Stimulated activated CD4-positive, alpha-beta T cell treated with anti-CD3 and anti-CD28 coated beads, TNF-alpha, amount 100 ng/mL, for 24 hours (primary cell): ENCODE data around the gene JMJD1C.
"Not testable (repeated sequence)": the region's sequence is repeated elsewhere in the genome, so short reads cannot be mapped to it uniquely, and the experiment has no call there.

ENCODE experiments used
- DNase-seq, 3 experiments: peaks; one replicate each; pipeline ENCODE4 v3.0.0-alpha.2; 2020; ENCODE audit warnings: low read depth in 3 of 3

The JMJD1C gene, protein sequence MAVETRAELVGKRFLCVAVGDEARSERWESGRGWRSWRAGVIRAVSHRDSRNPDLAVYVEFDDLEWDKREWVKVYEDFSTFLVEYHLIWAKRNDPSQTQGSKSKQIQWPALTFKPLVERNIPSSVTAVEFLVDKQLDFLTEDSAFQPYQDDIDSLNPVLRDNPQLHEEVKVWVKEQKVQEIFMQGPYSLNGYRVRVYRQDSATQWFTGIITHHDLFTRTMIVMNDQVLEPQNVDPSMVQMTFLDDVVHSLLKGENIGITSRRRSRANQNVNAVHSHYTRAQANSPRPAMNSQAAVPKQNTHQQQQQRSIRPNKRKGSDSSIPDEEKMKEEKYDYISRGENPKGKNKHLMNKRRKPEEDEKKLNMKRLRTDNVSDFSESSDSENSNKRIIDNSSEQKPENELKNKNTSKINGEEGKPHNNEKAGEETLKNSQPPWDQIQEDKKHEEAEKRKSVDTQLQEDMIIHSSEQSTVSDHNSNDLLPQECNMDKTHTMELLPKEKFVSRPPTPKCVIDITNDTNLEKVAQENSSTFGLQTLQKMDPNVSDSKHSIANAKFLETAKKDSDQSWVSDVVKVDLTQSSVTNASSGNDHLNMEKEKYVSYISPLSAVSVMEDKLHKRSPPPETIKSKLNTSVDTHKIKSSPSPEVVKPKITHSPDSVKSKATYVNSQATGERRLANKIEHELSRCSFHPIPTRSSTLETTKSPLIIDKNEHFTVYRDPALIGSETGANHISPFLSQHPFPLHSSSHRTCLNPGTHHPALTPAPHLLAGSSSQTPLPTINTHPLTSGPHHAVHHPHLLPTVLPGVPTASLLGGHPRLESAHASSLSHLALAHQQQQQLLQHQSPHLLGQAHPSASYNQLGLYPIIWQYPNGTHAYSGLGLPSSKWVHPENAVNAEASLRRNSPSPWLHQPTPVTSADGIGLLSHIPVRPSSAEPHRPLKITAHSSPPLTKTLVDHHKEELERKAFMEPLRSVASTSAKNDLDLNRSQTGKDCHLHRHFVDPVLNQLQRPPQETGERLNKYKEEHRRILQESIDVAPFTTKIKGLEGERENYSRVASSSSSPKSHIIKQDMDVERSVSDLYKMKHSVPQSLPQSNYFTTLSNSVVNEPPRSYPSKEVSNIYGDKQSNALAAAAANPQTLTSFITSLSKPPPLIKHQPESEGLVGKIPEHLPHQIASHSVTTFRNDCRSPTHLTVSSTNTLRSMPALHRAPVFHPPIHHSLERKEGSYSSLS (N-terminal part only)

GRCh38 chr10:63465293-63466143, at the start of gene JMJD1C:
Gene JMJD1C, minus strand, starts transcription at chr10:63465977. Its CDS starts 315 bp downstream, at chr10:63465662.
- peak; percentile 14 to 58 (median 27) for DNase-seq

GRCh38 chr10:63515002-63515763, 49.4 kb upstream of the JMJD1C start:
- DNase-seq, result no peak

DNA sequence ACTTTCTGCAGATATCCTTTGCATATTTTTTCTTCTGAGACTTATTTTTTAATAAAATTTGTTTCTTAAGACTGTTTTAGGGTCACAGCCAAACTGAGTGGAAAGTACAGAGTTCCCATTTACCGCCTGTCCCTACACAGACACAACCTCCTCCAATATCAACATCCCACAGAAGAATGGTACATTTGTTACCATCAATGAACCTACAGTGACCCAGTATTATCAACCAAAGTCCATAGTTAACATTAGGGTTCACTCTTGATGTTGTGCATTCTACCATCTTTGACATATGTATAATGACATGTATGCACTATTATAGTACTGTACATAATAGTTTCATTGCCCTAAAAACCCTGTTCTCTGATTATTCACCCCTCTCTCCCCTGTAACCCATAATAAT, 40.8 kb upstream of the JMJD1C start:
- no peak for DNase-seq

- no peak for DNase-seq
These were observed 39.8 kb upstream of the JMJD1C start for GRCh38 chr10:63505562-63505961.

DNA sequence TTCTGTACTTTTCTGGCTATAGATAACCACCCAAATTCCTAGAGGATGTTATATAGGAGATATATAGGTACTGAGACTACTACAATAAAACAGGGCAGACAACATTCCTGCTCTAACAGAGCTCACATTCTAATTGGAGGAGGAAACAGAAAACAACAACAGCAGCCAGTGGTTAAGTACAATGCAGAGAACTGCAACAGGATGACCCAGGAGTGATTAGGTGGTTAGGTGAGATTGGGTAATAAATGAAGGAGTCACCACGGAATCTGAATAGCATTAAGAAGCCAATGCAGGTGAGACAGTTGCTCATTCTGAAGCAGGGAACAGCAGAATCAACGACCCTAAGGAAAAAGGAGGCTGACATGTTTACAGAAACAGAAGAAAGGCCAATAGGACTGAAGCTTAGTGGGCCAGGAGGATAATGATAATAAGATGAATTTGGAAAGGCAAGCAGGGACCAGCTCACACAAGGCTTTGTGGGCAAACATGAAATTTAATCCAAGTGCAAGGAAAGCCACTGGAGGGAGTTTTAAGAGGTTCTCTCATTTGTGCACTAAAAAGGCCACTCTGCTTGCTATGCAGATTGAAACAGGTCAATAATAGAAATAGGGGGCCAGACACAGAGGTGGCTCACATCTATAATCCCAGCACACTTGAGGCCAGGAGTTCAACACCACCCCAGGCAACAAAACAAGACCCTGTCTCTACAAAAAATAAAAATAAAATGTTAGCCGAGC, 38.5 kb upstream of the JMJD1C start:
- DNase-seq, result no peak

- DNase-seq, result no peak
These were observed 37.6 kb upstream of the JMJD1C start for GRCh38 chr10:63503395-63503794.

- no peak for DNase-seq
These were observed 37.1 kb upstream of the JMJD1C start for GRCh38 chr10:63502832-63503231.

GRCh38 chr10:63501954-63502353, 36.2 kb upstream of the JMJD1C start:
- DNase-seq, result no peak

- DNase-seq, result not testable (repeated sequence)
These were observed 34.8 kb upstream of the JMJD1C start for GRCh38 chr10:63500551-63500950.

DNA sequence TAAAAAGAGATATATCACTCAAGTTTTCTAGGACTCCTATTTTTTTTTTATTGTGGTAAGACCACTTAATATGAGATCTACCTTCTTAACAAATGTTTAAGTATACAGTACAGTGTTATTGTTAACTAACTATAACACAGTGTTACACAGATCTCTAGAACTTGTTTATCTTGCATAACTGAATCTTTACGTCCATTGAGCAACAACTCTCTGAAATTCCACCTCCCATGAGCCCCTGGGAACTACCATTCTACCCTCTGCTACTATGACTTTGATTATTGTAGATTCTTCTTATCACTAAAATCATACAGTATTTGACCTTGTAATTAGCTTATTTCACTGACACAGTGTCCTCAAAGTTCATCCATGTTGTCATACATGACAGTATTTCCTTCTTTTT, 32.9 kb upstream of the JMJD1C start:
- DNase-seq, result no peak

DNA sequence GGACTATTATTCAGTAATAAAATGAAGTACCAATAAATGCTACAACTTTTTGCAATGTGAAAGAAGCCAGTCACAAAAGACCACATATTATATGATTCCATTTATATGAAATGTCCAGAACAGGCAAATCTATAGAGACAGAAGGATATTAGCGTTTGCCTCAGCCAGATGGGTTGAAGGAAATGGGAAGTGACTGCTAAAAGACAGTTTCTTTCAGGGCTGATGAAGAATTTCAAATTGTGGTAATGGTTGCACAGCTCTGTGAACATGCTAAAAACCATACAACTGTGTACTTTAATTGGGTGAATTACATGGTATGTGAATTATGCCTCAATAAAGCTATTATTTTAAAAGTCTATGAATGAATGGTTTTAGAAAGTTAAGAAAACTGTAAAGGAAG, 31.5 kb upstream of the JMJD1C start:
- DNase-seq, result no peak

- no peak for DNase-seq
These were observed 30.8 kb upstream of the JMJD1C start for GRCh38 chr10:63496561-63496960.

GRCh38 chr10:63494951-63495350, 29.2 kb upstream of the JMJD1C start:
- DNase-seq, result no peak

DNA sequence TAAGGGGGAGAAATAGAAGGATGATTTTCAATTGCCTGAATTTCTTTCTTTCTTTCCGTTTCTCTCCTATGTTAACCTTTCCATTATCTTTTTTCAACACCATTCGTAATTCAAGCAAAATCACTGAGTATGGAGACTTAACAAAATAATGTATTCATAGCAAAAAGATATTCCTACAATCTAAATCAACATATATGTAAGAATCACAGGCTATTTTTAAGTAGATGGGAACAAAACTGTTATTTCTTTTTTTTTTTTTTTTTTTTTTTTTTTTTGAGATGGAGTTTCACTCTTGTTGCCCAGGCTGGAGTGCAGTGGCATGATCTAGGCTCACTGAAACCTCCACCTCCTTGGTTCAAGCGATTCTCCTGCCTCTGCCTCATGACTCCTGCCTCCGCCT, 27.2 kb upstream of the JMJD1C start:
- DNase-seq, result no peak

DNA sequence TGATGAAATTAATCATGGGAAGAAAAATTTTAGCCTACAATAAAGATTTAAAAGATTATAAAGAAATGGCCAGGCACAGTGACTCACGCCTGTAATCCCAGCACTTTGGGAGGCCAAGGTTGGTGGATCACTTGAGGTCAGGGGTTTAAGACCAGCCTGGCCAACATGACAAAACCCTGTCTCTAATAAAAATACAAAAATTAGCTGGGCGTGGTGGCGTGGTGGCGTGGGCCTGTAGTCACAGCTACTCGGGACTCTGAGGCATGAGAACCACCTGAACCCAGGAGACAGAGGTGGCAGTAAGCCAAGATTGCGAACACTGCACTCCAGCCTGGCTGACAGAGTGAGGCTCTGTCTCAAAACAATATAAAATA, 26.5 kb upstream of the JMJD1C start:
- DNase-seq, result not testable (repeated sequence)

DNA sequence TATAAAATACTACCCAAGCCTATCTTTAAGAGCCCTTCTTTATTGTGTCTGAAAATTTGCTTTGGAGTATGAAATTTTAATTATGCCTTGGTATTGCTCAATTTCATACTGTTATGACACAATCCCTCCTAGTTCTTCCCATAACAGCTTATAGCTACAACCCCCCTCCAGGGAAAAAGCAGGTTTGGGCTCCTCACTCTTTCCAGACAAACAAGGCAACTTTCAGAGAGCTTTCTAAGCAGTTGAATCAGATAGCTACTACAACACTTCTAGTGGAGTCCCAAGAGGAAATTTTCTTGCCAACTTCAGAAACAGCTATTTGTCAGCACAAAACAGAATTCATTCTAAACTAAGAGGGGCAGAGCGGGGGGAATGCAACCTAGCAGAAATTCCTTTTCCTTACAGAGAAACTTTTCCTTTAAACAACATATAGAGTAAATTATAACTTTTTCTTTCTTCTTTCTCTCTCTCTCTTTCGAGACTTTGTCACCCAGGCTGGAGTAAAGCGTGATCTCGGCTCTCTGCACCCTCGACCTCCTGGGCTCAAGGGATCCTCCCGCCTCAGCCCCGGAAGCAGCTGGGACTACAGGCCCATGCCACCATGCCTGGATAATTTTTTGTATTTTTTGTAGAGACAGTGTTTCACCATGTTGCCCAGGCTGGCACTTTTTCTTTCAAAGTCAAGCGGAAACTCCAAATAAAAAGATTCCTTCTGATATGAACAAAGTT, 26.0 kb upstream of the JMJD1C start:
- DNase-seq, result no peak

- no peak for DNase-seq
These were observed 24.1 kb upstream of the JMJD1C start for GRCh38 chr10:63489838-63490237.

DNA sequence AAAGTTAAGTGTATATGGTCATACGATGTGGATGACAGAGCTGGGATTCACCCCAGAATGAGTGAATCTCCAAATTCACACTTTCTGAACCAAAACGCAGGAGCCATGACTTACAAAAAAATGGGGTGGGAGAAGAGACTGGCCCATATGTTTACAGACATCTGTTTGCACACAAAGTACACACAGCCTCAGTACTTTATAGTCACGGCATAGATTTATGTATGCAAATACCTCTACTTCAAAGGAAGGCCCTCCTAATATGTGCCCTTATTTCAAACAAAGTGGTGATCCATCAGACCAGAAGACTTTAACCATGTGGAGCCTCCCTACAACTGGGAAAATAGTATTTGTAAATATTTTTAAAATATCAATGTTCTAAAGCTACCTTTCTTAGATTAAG, 22.2 kb upstream of the JMJD1C start:
- DNase-seq, result no peak

GRCh38 chr10:63483983-63484382, 18.2 kb upstream of the JMJD1C start:
- no peak for DNase-seq
